GM21423 (cell line): ENCODE measurements around the gene KAT2B.
"Not testable (repeated sequence)": the region's sequence is repeated elsewhere in the genome, so short reads cannot be mapped to it uniquely, and the experiment has no call there.

ENCODE experiments used
- ATAC-seq: cut with Tn5 transposase; IDR thresholded peaks from one replicate; pipeline ENCODE4 v1.9.1; 2021; ENCODE audit warnings: mild to moderate bottlenecking, moderate library complexity; ENCODE audit not compliant: unreplicated experiment

KAT2B gene

DNA sequence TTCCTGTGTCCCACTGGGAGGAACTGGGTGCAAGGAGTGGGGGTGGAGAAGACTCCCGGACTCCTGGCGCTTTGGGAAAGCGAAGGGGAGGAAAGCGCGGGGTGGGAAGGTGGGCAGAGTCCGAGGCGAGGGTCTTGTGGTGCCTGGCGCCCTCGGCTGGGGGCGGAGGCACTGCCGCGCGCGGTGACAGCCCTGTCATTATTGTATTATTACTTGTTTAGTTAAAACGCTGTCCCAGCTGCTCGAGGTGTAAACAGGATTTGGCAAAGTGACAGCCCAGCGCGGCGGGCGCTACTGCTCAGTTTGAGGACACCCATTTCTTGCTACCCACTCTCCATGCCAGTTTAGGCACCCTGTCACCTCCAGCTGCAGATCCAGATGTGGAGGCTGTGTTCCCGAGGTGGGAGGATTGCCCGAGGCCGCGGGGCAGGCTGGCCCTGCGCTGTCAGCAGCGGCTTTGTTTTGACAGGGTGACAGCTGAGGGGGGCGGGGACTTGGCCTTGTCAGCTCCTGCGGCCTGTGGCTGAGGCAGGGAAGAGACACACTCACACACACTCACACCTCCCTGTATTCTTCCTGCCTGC, 1.0 kb downstream of the KAT2B start:
- ATAC-seq, result peak; percentile 41

DNA sequence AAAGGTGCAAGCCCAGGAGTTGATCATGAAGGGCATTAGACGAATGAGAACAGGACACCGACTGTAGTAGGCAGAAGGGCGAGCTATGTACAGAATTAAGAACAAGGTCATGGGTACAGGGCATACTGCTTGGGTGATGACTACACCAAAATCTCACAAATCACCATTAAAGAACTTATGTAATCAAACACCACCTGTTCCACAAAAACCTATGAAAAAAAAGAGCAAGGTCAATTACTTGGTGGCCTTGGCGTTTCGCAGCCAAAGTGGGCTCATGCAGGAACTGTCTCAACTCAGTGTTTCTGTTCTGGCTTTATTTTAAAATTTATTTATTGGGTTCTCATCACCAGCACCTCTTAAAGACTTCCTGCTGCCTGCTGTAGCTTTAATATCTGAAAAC, 2.1 kb downstream of the KAT2B start:
- ATAC-seq, result no peak

DNA sequence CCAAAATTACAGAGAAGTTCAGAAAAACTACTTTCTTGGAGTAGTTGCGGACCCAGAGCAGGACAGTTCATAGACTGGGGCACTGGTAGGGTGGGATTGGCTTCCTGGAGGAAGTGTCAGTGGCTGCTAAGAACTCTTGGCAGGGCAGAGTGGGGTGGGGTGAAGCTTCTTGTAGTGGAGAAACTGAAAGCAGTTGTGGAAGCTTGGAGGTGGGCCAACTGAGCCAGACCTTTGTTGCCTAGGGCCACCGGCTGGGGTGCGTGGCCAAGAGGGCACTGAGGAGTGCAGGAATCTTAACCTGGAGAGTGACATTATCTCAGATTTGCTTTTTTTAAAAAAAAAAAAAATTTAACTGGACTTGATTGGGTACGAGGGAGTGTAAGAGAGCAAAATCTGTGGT, 3.1 kb downstream of the KAT2B start:
- peak; percentile 28 for ATAC-seq

DNA sequence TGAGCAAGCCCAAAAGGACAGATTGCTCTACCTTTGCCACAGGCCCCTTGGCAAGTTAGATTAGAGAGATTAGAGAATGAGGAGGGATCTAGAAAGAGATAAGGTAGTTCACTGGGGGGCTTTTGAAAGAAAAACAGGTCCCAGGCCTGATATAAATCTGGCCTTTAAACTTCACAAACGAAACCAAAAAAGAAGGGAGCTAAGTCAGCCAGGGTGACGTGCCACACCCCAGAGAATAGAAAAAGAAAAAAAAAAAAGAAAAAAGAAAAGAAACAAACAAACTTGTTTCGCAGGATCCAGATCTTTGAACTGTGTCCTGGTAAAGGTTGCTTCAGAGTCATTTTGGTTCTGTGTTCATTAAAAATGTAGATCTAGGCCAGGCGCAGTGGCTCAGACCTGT, 3.6 kb downstream of the KAT2B start:
- no peak for ATAC-seq

DNA sequence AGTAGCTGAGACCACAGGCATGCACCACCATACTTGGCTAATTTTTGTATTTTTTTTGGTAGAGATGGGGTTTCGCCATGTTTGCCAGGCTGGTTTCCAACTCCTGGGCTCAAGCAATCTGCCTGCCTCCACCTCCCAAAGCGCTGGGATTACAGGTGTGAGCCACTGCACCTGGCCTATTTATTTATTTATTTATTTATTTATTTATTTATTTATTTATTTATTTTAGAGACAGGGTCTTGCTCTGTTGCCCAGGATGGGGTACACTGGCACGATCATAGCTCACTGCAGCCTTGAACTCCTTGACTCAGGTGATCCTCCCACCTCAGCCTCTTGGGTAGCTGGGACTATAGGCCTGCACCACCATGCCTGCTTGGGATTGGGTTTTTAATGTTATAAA, 4.9 kb downstream of the KAT2B start:
- ATAC-seq, result not testable (repeated sequence)

DNA sequence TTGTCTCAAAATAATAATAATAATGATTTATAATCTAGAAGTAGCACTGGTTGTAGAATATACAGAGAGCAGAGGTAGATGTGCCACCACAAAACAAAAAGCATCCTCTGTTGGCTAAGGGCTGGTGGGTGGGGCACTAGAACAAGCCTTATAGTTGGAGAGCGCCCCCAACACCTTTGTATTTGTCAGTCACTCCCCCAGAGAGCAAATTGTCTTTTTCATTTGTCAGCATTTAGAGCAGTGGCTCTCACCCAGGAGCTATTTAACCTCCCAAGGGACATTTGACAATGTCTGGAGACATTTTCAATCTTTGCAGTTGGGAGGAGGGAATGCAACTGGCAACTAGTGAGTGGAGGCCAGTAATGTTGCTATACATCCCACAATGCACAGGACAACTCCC, 6.3 kb downstream of the KAT2B start:
- no peak for ATAC-seq

DNA sequence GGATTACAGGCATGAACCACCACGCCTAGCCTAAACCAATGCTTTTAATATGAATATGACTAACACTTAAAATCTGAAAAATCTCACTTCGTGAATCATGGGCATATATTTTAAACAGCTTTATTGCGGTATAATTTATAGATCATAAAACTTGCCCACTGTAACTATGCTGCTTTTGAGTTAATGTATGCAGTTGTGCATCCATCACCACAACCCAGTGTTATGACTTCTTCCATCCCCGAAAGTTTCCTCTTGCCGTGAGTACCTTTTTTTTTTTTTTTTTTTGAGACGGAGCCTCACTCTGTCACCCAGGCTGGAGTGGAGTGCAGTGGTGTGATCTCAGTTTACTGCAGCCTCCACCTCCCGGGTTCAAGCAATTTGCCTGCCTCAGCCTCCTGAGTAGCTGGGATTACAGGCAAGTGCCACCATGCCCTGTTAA, 7.1 kb downstream of the KAT2B start:
- no peak for ATAC-seq

DNA sequence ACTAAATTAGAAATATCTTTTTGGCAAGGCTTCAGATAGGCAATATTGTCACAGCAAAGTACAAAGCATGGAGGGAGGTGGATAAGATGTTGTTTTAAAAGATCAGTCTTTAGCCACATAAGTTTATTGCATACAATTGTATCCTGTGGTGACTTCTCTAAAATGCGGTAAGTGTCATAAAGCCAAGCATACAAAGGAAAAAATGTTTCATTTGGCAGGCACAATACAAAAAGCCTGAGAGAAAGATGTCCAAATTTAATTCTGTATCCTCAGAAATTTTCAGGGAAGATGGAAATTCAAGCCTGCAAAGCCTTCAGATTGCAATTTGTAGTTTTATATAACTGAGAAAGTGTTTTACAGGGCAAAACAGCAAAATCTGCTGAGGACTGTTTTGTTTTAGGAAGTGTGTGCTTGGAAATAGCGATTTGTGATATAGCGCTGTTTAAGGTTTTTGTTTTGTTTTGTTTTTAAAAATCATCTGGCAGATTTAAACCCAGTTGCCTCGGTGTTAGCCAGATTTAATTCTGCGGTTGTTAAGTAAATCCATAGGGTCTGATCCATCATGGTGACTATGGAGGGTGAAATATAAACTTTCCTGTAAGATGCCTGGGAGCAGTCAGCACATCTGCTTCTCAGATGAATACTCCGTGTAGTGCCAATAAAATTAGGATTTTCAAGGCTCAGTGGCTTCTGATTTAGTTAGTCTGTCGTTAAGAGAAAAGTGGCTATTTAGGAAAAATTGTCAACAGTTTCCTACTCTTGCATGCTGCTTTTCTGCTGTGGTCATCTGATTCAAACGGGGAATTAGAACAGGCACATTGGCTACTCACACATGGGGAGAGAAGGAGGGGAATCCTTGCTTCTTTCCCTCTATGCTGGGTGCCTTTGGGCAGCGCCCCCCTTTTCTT, 8.0 kb downstream of the KAT2B start:
- no peak for ATAC-seq

DNA sequence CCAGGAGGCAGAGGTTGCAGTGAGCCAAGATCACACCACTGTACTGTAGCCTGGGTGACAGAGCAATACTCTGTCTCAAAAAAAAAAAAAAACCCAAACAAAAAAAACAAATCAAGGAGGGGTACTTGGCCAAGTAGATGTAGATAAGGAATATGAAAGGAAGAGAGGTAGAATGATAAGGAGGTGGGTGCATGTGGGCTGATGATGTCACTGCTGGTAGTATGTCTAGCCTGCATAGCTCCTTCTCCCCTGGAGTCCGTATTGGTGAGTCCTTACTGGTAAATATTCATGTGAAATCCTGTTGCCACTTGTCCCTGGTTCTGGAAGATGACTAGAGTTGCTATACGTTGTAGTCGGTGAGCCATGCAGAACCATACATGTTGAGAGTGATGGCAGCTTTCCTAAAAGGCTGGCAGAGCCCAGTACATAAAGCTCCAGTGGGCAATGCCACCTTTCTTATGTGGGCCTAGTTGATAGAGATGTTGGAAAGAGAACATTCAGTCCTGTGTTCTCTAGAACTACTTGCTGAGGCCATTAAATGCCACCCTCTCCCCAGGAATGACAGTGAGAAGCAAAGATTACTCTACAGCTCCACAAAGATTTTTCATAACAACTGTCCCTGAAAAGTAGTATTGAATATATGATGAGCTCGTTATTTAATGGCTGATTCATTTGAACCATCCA, 11.0 kb downstream of the KAT2B start:
- no peak for ATAC-seq

DNA sequence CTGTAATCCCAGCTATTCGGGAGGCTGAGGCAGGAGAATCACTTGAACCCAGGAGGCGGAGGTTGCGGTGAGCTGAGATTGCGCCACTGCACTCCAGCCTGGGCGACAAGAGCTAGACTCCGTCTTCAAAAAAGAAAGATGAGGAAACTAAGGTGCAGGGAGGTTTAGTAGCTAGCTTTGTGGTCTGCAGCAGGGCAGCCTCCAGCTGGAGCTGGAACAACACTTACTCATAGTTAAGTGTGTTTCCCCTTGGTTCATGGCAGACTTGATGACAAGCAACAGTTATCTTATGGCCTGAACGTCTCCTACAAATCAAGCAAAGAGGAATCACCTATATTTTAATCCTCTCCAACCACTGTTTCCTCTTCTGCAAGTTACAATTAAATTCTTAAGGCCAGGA, 12.6 kb downstream of the KAT2B start:
- ATAC-seq, result no peak

DNA sequence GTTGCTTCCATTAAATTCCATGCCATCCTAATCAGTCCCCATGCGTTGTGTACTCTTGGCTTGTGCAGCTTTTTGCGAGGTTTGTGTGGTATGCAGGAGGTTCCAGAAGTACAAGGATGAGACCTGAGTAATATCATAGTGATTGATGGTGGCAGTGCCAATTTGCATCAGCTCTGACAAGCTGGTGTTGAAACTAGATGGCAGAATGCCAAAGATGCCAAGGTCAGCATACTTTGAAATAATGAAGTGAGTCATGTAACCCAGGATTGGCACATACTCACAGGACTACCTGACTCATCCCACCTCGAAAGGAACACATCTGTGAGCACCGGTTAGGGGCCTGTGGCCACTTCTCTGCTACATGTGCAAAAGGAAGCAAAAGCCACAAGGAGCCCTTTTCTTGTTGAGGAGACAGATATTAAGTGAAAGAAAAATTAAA, 14.3 kb downstream of the KAT2B start:
- peak; percentile 90 for ATAC-seq

DNA sequence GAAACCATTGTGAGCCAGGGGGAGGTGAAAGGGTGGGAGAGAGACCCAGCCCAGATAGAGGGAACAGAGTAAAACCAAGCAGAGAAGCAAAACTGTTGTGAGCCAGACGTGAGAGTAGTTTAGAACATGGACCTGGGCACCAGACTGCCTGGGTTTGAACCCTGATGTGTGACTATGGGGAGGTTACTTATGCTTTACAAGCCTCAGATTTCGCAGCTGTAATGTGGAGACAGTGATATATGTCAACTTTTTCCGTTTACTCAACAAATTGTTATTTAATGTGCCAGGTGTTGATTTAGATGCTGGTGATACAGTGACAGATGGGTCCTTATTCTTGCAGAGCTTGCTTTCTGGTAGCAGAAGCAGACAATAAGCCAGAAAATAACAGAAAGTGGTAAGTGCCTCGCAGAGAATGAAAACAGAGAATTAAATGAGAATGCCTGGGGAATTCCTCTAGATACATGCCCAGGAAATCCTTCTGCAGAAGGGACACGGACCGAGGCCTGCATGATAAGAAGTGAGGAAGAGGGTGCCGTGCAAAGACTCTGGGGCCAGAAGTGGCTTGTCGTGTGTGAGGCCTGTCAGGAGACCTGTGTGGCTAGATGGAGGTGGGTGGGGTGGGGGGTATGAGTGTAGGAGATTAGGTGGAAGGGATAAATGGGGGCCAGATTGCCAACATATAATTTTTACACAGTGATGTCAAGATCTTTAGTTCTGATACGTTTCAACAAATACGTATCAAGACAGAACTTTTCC, 15.0 kb downstream of the KAT2B start:
- ATAC-seq, result peak; percentile 19

DNA sequence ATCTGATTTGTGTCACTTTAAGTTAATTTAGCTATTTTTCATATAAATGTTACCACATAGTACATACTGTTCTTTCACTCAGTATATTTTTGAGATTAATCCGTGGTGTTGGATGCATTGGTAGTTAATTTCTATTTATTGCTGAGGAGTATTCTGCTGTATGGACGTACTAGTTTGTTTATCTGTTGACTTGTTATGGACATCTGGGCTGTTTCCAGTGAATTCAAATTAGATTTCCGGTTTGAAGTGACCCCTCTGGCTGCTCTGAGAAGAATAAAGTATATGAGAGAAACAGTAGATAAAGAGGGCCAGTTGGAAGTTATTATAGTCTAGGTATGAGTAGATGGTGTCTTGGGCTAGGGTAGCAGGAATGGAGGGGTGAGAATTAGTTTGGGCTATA, 15.6 kb downstream of the KAT2B start:
- no peak for ATAC-seq

DNA sequence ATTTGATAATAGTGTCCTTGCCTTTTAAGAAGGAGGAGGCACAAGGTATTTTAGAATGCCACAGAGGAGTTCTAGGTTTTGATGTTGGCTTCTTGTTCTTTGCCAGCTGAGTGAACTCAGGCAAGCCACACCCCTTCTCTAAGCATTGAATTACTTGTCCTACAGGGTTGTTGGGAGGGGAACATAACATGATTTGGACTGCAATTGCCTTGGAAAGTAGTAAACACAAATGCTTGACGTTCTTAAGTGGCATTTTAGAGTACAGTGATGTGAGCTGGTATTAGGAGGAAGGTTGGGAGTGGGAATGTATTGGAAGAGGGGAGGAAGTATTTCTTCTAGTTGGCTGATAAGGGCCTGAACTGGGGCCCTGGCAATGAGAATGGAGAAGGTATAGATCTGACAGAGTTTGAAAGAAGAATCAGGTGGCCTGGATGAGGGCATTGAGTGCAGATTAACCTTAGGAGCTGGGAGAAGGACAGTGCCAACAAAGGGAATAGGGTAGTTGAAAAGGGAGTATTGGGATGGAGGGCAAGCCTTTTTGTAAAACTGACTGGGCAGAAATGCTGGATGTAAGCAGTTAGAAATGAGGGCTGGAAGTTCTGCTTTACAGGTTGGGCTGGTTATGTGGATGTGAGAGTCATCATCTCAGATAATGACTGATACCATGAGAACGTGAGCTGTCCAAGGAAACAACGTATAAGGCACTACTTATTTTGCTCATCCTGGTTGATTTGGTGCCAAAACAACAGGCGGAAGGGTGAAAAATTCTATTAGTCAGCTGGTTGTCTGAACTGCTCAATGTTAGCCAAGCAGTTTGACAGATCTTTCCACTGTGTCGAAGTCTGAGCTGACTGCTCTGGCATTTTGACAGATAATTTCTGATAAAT, 16.7 kb downstream of the KAT2B start:
- ATAC-seq, result peak; percentile 22

DNA sequence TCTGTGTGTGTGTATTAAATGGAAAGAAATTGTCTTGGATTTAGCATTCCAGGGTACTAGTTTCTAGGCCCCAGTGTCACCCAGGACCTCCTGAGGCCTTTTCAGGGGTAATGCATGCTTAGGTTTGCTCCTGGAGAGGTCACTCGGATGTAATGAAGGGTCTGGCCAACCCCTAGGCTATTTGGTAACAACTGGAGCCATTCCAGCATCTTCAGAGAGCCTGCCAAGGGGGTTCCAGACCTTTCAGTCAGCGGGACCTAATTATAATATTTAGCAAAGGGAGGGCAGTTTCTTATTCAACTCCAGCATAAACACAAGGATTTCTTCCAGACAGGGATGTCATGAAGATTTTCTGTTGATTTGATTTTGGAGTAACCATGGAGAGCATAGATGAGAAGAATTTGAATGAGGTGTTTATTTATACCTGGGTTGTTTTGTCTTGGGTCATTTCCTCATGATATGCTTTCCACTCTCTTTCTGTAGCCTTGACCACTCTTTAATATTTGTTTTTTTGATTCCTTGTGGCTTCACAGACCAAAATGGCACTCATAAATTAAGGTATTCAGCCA, 17.4 kb downstream of the KAT2B start:
- no peak for ATAC-seq

DNA sequence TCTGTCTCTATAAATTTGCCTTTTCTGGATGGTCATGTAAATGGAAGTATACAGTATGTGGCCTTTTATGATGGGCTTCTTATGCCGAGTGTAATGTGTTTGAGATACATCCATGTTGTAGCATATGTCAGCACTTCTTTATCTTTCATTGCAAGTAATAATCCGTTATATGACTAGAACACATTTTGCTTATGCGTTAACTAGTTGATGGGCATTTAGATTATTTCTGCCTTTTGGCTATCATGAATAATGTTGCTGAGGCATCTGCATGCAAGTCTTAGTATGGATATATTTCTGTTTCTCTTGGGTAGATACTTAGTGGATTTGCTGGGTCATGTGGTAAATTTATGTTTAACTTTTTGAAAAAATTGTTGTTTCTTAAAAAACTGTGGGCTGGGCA, 19.7 kb downstream of the KAT2B start:
- ATAC-seq, result no peak

DNA sequence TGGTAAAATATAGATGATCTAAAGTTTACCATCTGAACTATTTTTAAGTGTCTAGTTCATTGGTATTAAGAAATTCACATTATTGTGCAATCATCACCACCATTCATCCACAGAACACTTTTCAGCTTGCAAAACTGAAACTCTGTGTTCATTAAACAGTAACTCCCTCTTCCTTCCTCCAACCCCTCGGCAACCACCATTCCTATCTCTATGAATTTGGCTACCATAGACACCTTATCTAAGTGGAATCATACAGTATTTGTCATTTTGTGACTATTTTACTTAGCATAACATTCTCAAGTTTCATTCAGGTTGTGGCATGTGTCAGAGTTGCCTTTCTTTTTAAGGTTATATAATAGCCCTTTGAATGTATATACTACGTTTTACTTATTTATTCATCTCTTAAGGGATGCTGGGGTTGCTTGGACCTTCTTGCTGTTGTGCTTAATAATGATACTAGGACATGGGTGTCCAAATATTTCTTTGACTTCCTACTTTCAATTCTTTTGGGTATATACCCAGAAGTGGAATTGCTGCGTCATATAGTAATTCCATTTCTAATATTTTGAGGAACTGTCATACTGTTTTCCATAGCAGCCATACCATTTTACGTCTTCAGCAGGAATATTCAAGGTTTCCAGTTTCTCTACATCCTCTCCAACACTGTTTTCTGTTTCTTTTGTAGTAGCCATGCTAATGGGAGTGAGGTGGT, 20.9 kb downstream of the KAT2B start:
- peak; percentile 86 for ATAC-seq

DNA sequence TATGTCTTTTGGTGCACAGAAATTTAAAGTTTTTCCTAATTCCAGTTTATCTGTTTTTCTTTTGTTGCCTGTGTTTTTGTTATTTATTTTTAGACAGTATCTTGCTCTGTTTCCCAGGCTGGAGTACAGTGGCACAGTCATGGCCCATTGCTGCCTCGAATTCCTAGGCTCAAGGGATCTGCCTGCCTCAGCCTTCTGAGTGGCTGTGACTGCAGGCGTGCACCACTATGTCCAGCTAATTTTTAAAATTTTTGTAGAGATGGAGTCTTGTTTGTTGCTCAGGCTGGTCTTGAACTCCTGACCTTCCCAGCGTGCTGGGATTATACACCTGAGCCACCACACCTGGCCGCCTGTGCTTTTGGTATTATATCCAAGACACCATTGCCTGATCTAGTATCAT, 22.8 kb downstream of the KAT2B start:
- no peak for ATAC-seq

DNA sequence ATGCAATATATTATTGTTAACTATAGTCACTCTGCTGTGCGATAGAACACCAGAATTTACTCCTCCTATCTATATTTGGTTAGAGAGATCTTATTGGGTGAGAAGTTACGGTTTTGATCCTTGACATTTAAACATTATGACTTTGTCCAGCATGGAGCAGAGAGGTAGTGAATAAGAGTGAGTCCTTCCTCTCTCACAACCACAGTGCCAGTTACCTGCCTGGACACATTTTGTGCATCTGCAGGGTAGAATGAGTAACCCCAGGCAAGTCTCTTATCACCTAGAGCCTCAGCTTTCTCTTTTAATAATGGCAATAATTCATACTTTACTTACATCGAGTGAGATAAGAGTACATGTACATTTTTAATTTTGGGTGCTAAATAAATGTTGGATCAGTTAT, 24.1 kb downstream of the KAT2B start:
- no peak for ATAC-seq
